ENCODE measurements around the gene CERKL.

DNA sequence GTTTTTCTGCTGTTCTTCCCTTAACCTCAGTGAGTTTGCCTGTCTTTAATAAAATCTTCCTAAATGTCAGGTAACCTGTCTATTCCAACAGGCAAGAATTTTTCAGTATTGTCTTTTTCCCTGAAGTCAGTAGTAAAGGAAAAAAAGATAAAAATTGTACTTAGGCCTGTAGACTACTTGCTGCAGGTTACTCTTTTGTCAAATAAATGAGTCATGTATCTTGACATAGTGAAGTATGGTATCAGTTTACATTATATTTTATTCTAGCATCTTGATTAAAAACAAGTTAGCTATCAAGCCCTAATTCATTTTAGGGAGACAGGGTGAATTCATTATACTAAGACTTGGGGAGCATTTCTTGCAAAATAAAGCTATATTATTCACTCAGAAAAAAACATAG lies 139.9 kb downstream of the CERKL start:
- TF ChIP-seq CTCF (IDR thresholded peaks at IDR 0.05) (no peak), POLR2A (IDR thresholded peaks at IDR 0.05) (no peak)
